BJ (cell line): ENCODE results near the gene TEX11. TPM values are rescaled to one million over a fixed set of nuclear protein-coding genes. Genes with fewer than 3 reads are reported as not detected.

Experiments
- CTCF ChIA-PET: fragments of 350-600 bp; formaldehyde crosslinking; extraction: SDS; loops from one replicate; lab custom pipeline; 2021; ENCODE audit warnings: antibody characterized with exemption, inconsistent platforms; lab: Yijun Ruan, JAX
- POLR2A ChIA-PET: fragments of 300-600 bp; sonication (Branson Sonifier 250); formaldehyde crosslinking; extraction: SDS; loops from one replicate; lab custom pipeline; 2021; ENCODE audit warnings: antibody characterized with exemption; lab: Charles Lee
- DNase-seq: peaks from one replicate; pipeline ENCODE4 v3.0.0-alpha.2; 2011; ENCODE audit warnings: low read depth
- H3K27me3 ChIP-seq: 2 replicates; pipeline ENCODE4 v1.6.0; 2011; ENCODE audit warnings: low read length; ENCODE audit not compliant: control insufficient read depth, insufficient read depth
- H3K36me3 ChIP-seq: 2 replicates; pipeline ENCODE4 v1.5.1; 2011; ENCODE audit warnings: low read length; ENCODE audit not compliant: control insufficient read depth, insufficient read depth
- H3K4me3 ChIP-seq: 2 replicates; pipeline ENCODE4 v1.5.1; 2011; ENCODE audit warnings: low read depth, mild to moderate bottlenecking, control low read depth, low read length
- polyA minus RNA-seq: library from RNA; depleted of rRNA, polyadenylated mRNA; stranded (reverse); fragments of >200 nt; gene quantifications from 2 replicates; pipeline ENCODE4 v1.2.3, GENCODE V29; 2011; rRNA and poly(A)+ RNA removed
- polyA plus RNA-seq: library from polyadenylated mRNA; depleted of rRNA; stranded (reverse); fragments of >200 nt; gene quantifications from 2 replicates; pipeline ENCODE4 v1.2.3, GENCODE V29; 2011; rRNA removed
- TF ChIP-seq, protein P1 (sequence below): IDR thresholded peaks from 2 replicates; pipeline ENCODE4 v1.5.1; 2011; ENCODE audit warnings: low read depth, mild to moderate bottlenecking, control low read depth, inconsistent platforms, low read length, moderate library complexity; ENCODE audit not compliant: insufficient read depth

Gene TEX11
- polyA plus RNA-seq (not detected in 2 replicates), polyA minus RNA-seq (not detected in 2 replicates)

GRCh38 chrX:70908541-70908940, at the start of gene TEX11:
Gene TEX11 (minus strand): TSS chrX:70908711. CDS start chrX:70907789, 922 bp downstream.
- CTCF ChIA-PET: no interaction called here
- H3K4me3 ChIP-seq: no peak within 1 kb of the TSS
- POLR2A ChIA-PET: no interaction called here
- DNase-seq: no peak
- H3K36me3 ChIP-seq: no peaks in the 10 kb centered on the region
- H3K27me3 ChIP-seq: no peaks in the 10 kb centered on the region
- TF ChIP-seq, protein P1, sequence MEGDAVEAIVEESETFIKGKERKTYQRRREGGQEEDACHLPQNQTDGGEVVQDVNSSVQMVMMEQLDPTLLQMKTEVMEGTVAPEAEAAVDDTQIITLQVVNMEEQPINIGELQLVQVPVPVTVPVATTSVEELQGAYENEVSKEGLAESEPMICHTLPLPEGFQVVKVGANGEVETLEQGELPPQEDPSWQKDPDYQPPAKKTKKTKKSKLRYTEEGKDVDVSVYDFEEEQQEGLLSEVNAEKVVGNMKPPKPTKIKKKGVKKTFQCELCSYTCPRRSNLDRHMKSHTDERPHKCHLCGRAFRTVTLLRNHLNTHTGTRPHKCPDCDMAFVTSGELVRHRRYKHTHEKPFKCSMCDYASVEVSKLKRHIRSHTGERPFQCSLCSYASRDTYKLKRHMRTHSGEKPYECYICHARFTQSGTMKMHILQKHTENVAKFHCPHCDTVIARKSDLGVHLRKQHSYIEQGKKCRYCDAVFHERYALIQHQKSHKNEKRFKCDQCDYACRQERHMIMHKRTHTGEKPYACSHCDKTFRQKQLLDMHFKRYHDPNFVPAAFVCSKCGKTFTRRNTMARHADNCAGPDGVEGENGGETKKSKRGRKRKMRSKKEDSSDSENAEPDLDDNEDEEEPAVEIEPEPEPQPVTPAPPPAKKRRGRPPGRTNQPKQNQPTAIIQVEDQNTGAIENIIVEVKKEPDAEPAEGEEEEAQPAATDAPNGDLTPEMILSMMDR: no peak

DNA sequence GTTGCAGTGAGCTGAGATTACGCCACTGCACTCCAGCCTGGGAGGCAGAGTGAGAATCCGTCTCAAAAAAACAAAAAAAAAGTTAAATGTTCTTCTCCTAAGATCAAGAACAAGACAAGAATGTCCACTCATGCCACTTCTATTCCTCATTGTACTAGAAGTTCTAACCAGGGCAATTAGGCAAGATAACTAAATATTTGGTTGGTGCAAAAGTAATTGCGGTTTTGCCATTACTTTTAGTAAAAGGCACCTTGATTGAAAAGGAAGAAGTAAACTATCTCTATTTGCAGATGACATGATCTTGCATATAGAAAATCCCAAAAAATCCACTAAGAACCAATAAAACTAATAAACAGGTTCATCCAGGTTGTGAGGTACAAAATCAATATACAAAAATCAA, 46.4 kb upstream of the TEX11 start:
- ChIA-PET POLR2A (no interaction called here), CTCF (no interaction called here)
- H3K27me3 ChIP-seq: no peaks in the 10 kb centered on the region
- H3K36me3 ChIP-seq: no peaks in the 10 kb centered on the region
- H3K4me3 ChIP-seq: no peak overlapping the region
- TF ChIP-seq, protein P1: no peak
- no peak for DNase-seq

DNA sequence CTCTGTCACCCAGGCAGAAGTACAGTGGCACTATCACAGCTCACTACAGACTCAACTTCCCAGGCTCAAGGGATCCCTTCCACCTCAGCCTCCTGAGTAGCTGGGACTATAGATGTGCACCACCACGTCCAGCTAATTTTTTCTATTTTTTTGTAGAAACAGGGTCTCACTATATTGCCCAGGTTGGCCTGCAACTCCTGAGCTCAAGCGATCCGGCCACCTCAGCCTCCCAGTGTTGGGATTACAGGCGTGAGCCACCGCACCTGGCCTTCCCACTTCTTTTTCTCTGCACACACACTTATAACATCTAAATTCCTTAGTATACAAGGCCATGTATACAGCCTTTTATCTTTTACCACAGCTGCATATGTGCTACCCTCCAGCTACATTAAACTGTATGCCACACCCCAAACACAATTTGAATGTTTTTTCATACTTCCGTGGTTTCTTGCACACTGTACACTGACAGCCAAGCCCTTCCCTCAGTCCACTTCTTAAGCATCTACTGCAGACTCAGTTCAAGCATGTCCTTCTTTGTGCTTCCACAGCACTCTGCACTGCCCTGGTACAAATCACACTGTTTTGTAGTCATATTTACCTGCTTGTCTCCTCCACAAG, 15.9 kb upstream of the TEX11 start:
- H3K36me3 ChIP-seq: no peaks in the 10 kb centered on the region
- H3K27me3 ChIP-seq: no peaks in the 10 kb centered on the region
- no peak overlapping the region for H3K4me3 ChIP-seq
- TF ChIP-seq, protein P1: no peak
- POLR2A ChIA-PET: no interaction called here
- CTCF ChIA-PET: interaction anchor here (0.6 kb wide), 1 partner anchor 90 kb away, joined by 3 read pairs; no protein-coding TSS in a partner anchor
- no peak for DNase-seq

DNA sequence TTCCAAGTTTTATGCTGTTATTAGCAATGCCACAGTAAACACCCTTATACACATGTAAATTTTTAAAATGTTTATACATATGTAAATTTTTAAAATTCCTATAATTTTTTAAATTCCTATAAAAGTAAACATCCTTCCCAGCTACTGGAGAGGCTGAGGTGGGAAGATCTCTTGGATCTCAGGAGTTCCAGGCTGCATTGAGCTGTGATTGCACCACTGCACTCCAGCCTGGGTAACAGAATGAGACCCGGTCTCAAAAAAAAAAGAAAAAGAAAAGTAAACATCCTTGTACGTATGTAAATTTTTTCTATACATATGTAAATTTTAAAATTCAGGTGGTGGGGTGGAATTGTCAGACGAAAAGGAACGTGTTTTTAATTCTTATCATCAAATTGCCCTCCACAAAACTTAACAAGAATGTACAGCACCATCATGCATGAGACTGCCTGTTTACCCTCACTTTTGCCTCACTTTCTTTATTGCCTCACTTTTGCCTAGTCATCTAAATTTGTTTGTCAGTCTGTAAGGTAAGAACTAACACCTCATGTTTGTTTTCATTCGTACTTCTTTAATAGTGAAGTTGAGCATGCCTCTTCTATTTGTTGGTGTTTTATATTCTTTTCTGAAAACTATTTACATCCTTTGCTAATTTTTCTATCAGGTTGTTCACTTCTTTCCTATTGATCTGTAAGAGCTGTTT, 14.4 kb upstream of the TEX11 start:
- H3K27me3 ChIP-seq: no peaks in the 10 kb centered on the region
- ChIA-PET CTCF (no interaction called here), POLR2A (no interaction called here)
- TF ChIP-seq, protein P1: no peak
- H3K4me3 ChIP-seq: no peak overlapping the region
- H3K36me3 ChIP-seq: no peaks in the 10 kb centered on the region
- no peak for DNase-seq

GRCh38 chrX:70921709-70922352, 13.3 kb upstream of the TEX11 start:
- Histone ChIP-seq H3K4me3 (no peak overlapping the region), H3K27me3 (no peaks in the 10 kb centered on the region), H3K36me3 (no peaks in the 10 kb centered on the region)
- ChIA-PET POLR2A (no interaction called here), CTCF (no interaction called here)
- DNase-seq: no peak
- TF ChIP-seq, protein P1: no peak
